Measurements from ENCODE around the gene CCL7. TPM values are rescaled to one million over a fixed set of nuclear protein-coding genes. Genes with fewer than 3 reads are reported as not detected.

CCL7 gene
- not detected for total RNA-seq

DNA sequence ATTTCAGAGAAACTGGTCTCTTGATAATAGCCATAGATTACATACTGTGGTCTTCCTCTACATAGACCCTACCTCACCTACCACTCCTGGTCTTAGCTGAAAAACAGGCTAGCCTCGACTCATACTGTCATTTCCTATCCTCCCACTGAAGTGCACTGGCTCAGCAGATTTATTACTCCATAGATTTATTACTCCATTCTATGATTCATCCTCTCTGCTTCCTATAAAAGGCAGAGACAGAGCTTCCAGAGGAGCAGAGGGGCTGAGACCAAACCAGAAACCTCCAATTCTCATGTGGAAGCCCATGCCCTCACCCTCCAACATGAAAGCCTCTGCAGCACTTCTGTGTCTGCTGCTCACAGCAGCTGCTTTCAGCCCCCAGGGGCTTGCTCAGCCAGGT, at the start of gene CCL7:
TSS of gene CCL7 (plus strand) at position 253 of the 400 bp plus-strand sequence. CDS start at position 323, 70 bp downstream.
- in situ Hi-C loops (cut with MboI; ENCODE audit: low pct_ligation_motif_present in 1 of 4, low pct_unique_long_range_greater_than_20kb in 1 of 4, low sequenced_read_pairs in 3 of 4) = no loop called here
- TF ChIP-seq POLR2A (IDR thresholded peaks at IDR 0.05) (no peak), EP300 (IDR thresholded peaks at IDR 0.05; ENCODE audit: low read depth) (no peak), POLR2AphosphoS5 (IDR thresholded peaks at IDR 0.05) (no peak)
- TF ChIP-seq, protein P1, sequence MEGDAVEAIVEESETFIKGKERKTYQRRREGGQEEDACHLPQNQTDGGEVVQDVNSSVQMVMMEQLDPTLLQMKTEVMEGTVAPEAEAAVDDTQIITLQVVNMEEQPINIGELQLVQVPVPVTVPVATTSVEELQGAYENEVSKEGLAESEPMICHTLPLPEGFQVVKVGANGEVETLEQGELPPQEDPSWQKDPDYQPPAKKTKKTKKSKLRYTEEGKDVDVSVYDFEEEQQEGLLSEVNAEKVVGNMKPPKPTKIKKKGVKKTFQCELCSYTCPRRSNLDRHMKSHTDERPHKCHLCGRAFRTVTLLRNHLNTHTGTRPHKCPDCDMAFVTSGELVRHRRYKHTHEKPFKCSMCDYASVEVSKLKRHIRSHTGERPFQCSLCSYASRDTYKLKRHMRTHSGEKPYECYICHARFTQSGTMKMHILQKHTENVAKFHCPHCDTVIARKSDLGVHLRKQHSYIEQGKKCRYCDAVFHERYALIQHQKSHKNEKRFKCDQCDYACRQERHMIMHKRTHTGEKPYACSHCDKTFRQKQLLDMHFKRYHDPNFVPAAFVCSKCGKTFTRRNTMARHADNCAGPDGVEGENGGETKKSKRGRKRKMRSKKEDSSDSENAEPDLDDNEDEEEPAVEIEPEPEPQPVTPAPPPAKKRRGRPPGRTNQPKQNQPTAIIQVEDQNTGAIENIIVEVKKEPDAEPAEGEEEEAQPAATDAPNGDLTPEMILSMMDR (IDR thresholded peaks at IDR 0.05) = no peak
- Histone ChIP-seq H3K4me3 (no peak within 1 kb of the TSS), H3K27ac (no peak within 1 kb of the TSS), H3K9me3 (no peaks in the 10 kb centered on the region), H3K27me3 (no peaks in the 10 kb centered on the region), H3K4me1 (no peaks in the 10 kb centered on the region), H3K36me3 (no peaks in the 10 kb centered on the region)
- no peak for DNase-seq
- 0 to 5% methylated on average over 1 of the region's 1 CpG for whole genome bisulfite sequencing, 2 donors (ENCODE audit: low coverage in 1 of 2)
- intact Hi-C loops (cut with DNase I; ENCODE audit: low total_unique reads) = no loop called here

DNA sequence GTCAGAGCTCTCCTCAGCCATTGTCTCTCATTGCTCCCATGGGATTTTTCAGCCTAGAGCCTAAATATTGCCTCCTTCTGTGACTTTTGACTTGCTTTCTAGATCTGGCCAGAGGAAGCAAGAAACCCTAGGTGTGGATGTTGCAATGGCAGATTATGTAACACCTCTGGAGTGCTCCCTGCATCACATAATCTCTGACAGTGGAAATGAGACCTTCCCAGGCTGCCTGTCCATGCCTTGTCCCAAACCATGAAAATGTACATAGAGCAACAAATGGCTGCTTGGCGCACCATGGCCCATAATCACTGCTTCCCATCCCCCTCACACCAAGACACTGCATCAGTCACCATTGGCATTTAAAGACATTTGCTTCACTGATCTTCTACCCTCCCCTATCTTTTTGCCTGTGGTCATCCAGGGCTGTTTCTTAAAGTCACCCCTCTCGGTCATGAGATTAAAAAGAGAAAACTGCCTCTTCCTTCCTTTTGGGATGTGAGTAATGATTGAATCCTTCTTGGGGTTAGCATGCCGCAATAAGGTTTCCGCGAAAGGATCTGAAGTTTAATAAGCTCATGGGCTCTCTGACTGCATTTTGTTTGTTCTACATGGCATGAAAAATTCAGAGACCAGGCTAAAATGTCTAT, 49.1 kb upstream of the CCL7 start:
- intact Hi-C loops (cut with DNase I; ENCODE audit: low total_unique reads) (no loop called here), in situ Hi-C loops (cut with MboI; ENCODE audit: low pct_ligation_motif_present in 1 of 4, low pct_unique_long_range_greater_than_20kb in 1 of 4, low sequenced_read_pairs in 3 of 4) (no loop called here)
- TF ChIP-seq, protein P1 (IDR thresholded peaks at IDR 0.05) = no peak
- no peak for TF ChIP-seq POLR2AphosphoS5 (IDR thresholded peaks at IDR 0.05)
- TF ChIP-seq EP300 (IDR thresholded peaks at IDR 0.05; ENCODE audit: low read depth) = no peak
- no peak for TF ChIP-seq POLR2A (IDR thresholded peaks at IDR 0.05)
- H3K27ac ChIP-seq = no peak overlapping the region
- DNase-seq = no peak
- H3K4me1 ChIP-seq = no peaks in the 10 kb centered on the region
- no peak overlapping the region for H3K4me3 ChIP-seq
- WGBS, 2 donors (ENCODE audit: low coverage in 1 of 2) = 76 to 83% methylated on average over 4 to 5 of the region's 5 CpGs
- no peaks in the 10 kb centered on the region for H3K27me3 ChIP-seq
- no peaks in the 10 kb centered on the region for H3K9me3 ChIP-seq
- H3K36me3 ChIP-seq = no peaks in the 10 kb centered on the region

DNA sequence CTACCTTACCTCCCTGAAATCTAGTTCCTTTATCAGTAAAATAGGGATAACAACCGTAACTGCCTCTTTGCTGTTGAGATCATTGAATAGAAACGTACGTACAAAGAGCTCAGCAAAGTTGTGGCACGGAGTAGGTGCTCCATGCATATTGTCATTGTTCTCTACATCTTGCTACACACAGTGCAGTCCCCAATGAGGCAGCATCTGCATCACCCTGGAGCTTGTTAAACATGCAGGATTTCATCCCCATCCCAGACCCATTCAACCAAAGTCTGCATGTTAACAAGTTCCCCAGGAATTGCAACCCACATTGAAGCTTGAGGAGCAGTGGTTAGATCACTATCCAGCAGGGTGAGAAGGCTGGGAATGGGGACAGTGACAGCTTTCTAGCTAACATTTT, 48.6 kb upstream of the CCL7 start:
- TF ChIP-seq, protein P1 (IDR thresholded peaks at IDR 0.05) = no peak
- TF ChIP-seq EP300 (IDR thresholded peaks at IDR 0.05; ENCODE audit: low read depth) (no peak), POLR2AphosphoS5 (IDR thresholded peaks at IDR 0.05) (no peak), POLR2A (IDR thresholded peaks at IDR 0.05) (no peak)
- H3K4me3 ChIP-seq = no peak overlapping the region
- no peaks in the 10 kb centered on the region for H3K36me3 ChIP-seq
- H3K27me3 ChIP-seq = no peaks in the 10 kb centered on the region
- in situ Hi-C loops (cut with MboI; ENCODE audit: low pct_ligation_motif_present in 1 of 4, low pct_unique_long_range_greater_than_20kb in 1 of 4, low sequenced_read_pairs in 3 of 4) = no loop called here
- H3K4me1 ChIP-seq = no peaks in the 10 kb centered on the region
- DNase-seq = no peak
- 87% methylated on average over 4 of the region's 4 CpGs; no CpG with 5 or more reads in 1 of the 2 donors for WGBS, 2 donors (ENCODE audit: low coverage in 1 of 2)
- no peaks in the 10 kb centered on the region for H3K9me3 ChIP-seq
- no peak overlapping the region for H3K27ac ChIP-seq
- intact Hi-C loops (cut with DNase I; ENCODE audit: low total_unique reads) = no loop called here

DNA sequence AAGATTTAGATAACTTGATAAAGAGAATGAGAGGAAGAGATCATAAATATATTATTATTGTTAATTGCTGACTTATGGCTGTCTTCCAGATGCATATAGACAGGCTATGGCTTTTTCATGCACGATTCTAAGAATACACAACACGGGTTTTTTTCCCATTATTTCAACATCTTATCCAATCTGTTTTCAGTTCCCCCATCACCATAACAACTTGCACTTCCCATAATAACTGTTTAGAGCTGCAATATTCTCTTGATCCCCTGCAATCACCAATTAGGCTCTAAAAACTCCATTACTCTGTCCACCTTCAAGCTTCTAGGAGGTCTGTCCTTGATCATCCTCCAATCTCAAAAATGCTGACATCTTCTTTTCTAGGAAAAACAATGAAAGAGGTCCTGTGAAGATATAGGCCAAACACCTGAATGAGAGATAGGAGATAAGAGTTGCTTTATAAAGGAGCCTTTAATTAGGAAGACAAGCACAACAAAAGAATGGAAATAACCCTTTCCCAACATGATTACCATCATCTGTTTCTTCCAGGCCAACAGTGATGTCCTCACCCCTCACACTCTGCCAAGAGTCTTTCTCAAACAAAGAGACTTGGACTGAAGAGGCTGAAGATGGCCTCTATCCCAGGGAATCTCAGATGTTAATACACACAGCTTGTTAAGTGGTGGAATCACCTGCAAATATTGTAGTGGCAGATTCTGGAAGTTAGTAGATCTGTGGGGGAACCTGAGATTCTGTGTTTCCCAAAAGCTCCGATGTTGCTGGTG, 47.1 kb upstream of the CCL7 start:
- no peak for DNase-seq
- Histone ChIP-seq H3K27ac (no peak overlapping the region), H3K4me1 (no peaks in the 10 kb centered on the region), H3K4me3 (no peak overlapping the region), H3K9me3 (no peaks in the 10 kb centered on the region), H3K27me3 (no peaks in the 10 kb centered on the region), H3K36me3 (no peaks in the 10 kb centered on the region)
- no peak for TF ChIP-seq POLR2AphosphoS5 (IDR thresholded peaks at IDR 0.05)
- TF ChIP-seq POLR2A (IDR thresholded peaks at IDR 0.05) = no peak
- no peak for TF ChIP-seq EP300 (IDR thresholded peaks at IDR 0.05; ENCODE audit: low read depth)
- TF ChIP-seq, protein P1 (IDR thresholded peaks at IDR 0.05) = no peak
- in situ Hi-C loops (cut with MboI; ENCODE audit: low pct_ligation_motif_present in 1 of 4, low pct_unique_long_range_greater_than_20kb in 1 of 4, low sequenced_read_pairs in 3 of 4) (no loop called here), intact Hi-C loops (cut with DNase I; ENCODE audit: low total_unique reads) (no loop called here)
- 75 to 82% methylated on average over 3 of the region's 3 CpGs for WGBS, 2 donors (ENCODE audit: low coverage in 1 of 2)

All from transverse colon (tissue), 4 donors.